Measurements from ENCODE around the gene TINCR.

- TF ChIP-seq EZH2phosphoT487 (IDR thresholded peaks at IDR 0.05; ENCODE audit: borderline replicate concordance, low read length) (no peak), CTCF (IDR thresholded peaks at IDR 0.05; ENCODE audit: low read depth, low read length, poor library complexity, severe bottlenecking) (no peak)
Measured at GRCh38 chr19:5605362-5605761, 37.6 kb upstream of the TINCR start.

All from DOHH2 (cell line).